Naive B cell (primary cell): ENCODE results near the gene ARHGAP27. TPM values are rescaled to one million over a fixed set of nuclear protein-coding genes. Genes with fewer than 3 reads are reported as not detected.

ENCODE experiments used
- ATAC-seq, 2 donors: fragments of 150-1000 bp; cut with Tn5 transposase; 2 replicates each; pipeline ENCODE4 v1.10.0; 2021; ENCODE audit warnings: low read depth in 2 of 2, mild to moderate bottlenecking in 2 of 2, moderate library complexity in 2 of 2
- DNase-seq: peaks from one replicate; pipeline ENCODE4 v3.0.0; 2022
- H3K27ac Mint-ChIP-seq, 6 donors: one replicate each; pipeline ENCODE4 v1.8.0; 2020 to 2022; ENCODE audit warnings: mild to moderate bottlenecking in 6 of 6, mixed read lengths in 6 of 6, moderate library complexity in 5 of 6, inconsistent platforms in 2 of 6
- H3K27me3 Mint-ChIP-seq, 3 donors: one replicate each; pipeline ENCODE4 v1.8.0; 2021 to 2022; ENCODE audit warnings: mixed read lengths in 3 of 3, mild to moderate bottlenecking in 1 of 3
- H3K36me3 Mint-ChIP-seq, 2 donors: one replicate each; pipeline ENCODE4 v1.8.0; 2020 to 2022; ENCODE audit warnings: mixed read lengths in 2 of 2, inconsistent platforms in 1 of 2, mild to moderate bottlenecking in 1 of 2
- H3K4me1 Mint-ChIP-seq, 3 donors: one replicate each; pipeline ENCODE4 v1.8.0; 2020 to 2022; ENCODE audit warnings: mixed read lengths in 3 of 3, inconsistent platforms in 1 of 3, mild to moderate bottlenecking in 1 of 3, moderate library complexity in 1 of 3
- H3K4me3 Mint-ChIP-seq, 8 donors: one replicate each; pipeline ENCODE4 v1.8.0; 2020 to 2022; ENCODE audit warnings: mild to moderate bottlenecking in 8 of 8, mixed read lengths in 8 of 8, moderate library complexity in 8 of 8, inconsistent platforms in 2 of 8
- H3K9me3 Mint-ChIP-seq, 7 donors: one replicate each; pipeline ENCODE4 v1.8.0; 2020 to 2022; ENCODE audit warnings: mixed read lengths in 7 of 7, mild to moderate bottlenecking in 5 of 7, inconsistent platforms in 2 of 7, moderate library complexity in 1 of 7
- polyA plus RNA-seq, 6 donors: library from polyadenylated mRNA; unstranded; fragments of 300-500 nt; fragmentation: Illumina TruSeq; gene quantifications; one replicate each; pipeline ENCODE4 v1.2.3, GENCODE V29; 2021; ENCODE audit warnings: low read depth in 6 of 6

The ARHGAP27 gene
- polyA plus RNA-seq, 6 donors from 2014 or later, result 32.3 to 76.2 (median 40.9) TPM

DNA sequence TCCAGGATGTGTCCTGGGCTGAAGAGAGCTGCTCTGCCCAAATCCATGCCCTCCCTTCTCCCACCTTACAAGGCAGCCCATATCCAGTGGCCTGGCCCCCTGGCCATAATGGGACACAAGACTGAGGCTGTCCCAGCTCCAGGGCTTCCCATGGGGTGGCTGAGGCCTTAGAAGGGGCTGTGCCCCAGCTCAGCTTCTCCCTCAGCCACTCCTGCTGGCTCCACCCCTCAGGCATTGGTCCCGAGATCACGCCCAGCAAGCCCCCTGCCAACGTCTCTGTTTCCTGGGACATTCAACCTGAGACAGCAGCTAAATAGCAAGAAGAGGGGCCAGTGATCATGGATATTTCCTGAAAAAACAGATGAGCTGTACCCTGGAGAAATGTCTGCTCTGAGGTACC, 43.3 kb downstream of the ARHGAP27 start:
- Mint-ChIP-seq H3K9me3 (no peaks in the 10 kb centered on the region), H3K4me1 (peaks cover 16 to 32% (median 28%) of the 10 kb centered on the region in 3 donors), H3K4me3 (no peak overlapping the region), H3K27ac (no peak overlapping the region), H3K27me3 (peaks cover 3 to 26% (median 22%) of the 10 kb centered on the region in 3 donors), H3K36me3 (no peaks in the 10 kb centered on the region)
- ATAC-seq (no peak), DNase-seq (no peak)

DNA sequence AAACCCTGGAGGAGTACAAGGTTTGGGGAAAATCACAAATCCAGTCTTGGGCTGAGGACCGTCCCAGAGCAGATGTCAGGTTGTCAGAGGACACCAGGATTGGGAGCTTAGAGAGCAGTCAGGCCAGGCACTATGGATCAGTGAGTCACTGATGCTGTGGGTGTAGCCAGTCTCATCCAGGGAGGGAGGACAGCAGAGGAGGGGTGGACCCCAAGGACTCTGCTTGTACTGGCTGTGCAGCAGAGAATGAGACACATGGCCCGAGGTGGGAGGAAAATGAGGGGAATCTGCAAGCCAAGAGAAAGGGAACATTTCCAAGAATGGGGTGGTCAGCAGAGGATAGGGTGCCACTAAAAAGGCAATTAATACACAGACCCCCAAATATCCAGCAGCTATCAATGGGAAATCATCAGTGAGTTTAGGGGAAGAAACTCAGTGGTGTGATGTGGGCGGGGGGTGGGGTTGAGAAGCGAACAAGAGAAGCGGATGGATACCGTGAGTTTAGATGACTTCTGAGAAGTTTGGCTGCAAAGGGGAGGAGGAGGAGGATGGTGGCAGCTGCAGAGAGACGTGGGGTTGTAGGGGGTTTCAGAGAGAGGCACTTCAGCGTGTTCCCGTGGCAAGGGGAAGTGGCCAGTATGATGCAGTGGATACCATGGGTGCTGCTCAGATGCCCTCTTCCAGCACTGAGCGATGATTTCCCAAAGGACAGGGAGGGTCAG, 43.9 kb downstream of the ARHGAP27 start:
- Mint-ChIP-seq H3K27me3 (peaks cover 3 to 32% (median 27%) of the 10 kb centered on the region in 3 donors), H3K4me1 (peaks cover 16 to 37% (median 34%) of the 10 kb centered on the region in 3 donors), H3K36me3 (no peaks in the 10 kb centered on the region), H3K4me3 (no peak overlapping the region), H3K27ac (peak overlapping the region in 1 of 6 donors; percentile 11), H3K9me3 (no peaks in the 10 kb centered on the region)
- DNase-seq (no peak), ATAC-seq (no peak)

GRCh38 chr17:45387739-45388138, 44.9 kb downstream of the ARHGAP27 start:
- H3K4me3 Mint-ChIP-seq, result no peak overlapping the region
- peak overlapping the region in 2 of 6 donors; percentile 9 to 25 for H3K27ac Mint-ChIP-seq
- peaks cover 3 to 32% (median 27%) of the 10 kb centered on the region in 3 donors for H3K27me3 Mint-ChIP-seq
- no peaks in the 10 kb centered on the region for H3K9me3 Mint-ChIP-seq
- H3K36me3 Mint-ChIP-seq, result no peaks in the 10 kb centered on the region
- DNase-seq, result no peak
- ATAC-seq, result no peak
- H3K4me1 Mint-ChIP-seq, result peaks cover 14 to 37% (median 33%) of the 10 kb centered on the region in 3 donors

DNA sequence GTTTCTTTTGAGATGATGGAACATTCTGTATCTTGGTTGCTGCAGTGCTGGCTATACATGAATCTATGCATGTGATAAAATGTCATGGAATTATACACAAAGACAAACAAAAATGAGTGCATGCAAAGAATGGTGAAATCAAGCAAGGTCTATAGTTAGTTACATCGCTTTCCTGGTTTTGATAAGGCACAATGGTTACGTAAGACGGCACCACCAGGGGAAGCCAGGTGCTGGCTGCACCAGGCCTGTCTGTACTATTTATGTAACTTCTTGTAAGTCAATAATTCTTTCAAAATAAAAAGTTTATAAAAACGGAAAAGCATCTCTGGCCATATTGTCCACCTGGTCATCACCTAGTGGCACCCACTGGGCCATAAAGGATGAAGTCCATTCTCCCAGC, 46.5 kb downstream of the ARHGAP27 start:
- no peak overlapping the region for H3K27ac Mint-ChIP-seq
- H3K9me3 Mint-ChIP-seq, result no peaks in the 10 kb centered on the region
- no peak for ATAC-seq
- H3K36me3 Mint-ChIP-seq, result no peaks in the 10 kb centered on the region
- no peak for DNase-seq
- peaks cover 3 to 32% (median 27%) of the 10 kb centered on the region in 3 donors for H3K27me3 Mint-ChIP-seq
- H3K4me3 Mint-ChIP-seq, result no peak overlapping the region
- peaks cover 8 to 28% (median 25%) of the 10 kb centered on the region in 3 donors for H3K4me1 Mint-ChIP-seq

GRCh38 chr17:45385331-45385997, 47.2 kb downstream of the ARHGAP27 start:
- Mint-ChIP-seq H3K36me3 (no peaks in the 10 kb centered on the region), H3K4me1 (peaks cover 11 to 30% (median 24%) of the 10 kb centered on the region in 3 donors), H3K4me3 (peak overlapping the region in 2 of 8 donors; percentile 32 to 62), H3K9me3 (no peaks in the 10 kb centered on the region), H3K27me3 (peaks cover 4 to 32% (median 27%) of the 10 kb centered on the region in 3 donors), H3K27ac (peak overlapping the region in 3 of 6 donors; percentile 45 to 64 (median 59))
- ATAC-seq (peak; percentile 93 to 96), DNase-seq (peak; percentile 80)

- DNase-seq (no peak), ATAC-seq (no peak)
- Mint-ChIP-seq H3K9me3 (no peaks in the 10 kb centered on the region), H3K36me3 (no peaks in the 10 kb centered on the region), H3K27ac (peak overlapping the region in 1 of 6 donors; percentile 89), H3K4me1 (peaks cover 18 to 34% (median 24%) of the 10 kb centered on the region in 3 donors), H3K4me3 (no peak overlapping the region), H3K27me3 (peaks cover 7 to 32% (median 27%) of the 10 kb centered on the region in 3 donors)
These were observed 47.8 kb downstream of the ARHGAP27 start for GRCh38 chr17:45384789-45385262.

- DNase-seq, result no peak
- Mint-ChIP-seq H3K36me3 (no peaks in the 10 kb centered on the region), H3K4me1 (peaks cover 24 to 34% (median 24%) of the 10 kb centered on the region in 3 donors), H3K9me3 (no peaks in the 10 kb centered on the region), H3K27ac (peak overlapping the region in 3 of 6 donors; percentile 27 to 89 (median 82)), H3K4me3 (no peak overlapping the region), H3K27me3 (peaks cover 7 to 32% (median 27%) of the 10 kb centered on the region in 3 donors)
- no peak for ATAC-seq
These were observed 48.5 kb downstream of the ARHGAP27 start for GRCh38 chr17:45384047-45384788.

GRCh38 chr17:45383003-45383402, 49.7 kb downstream of the ARHGAP27 start:
- Mint-ChIP-seq H3K9me3 (no peaks in the 10 kb centered on the region), H3K27me3 (peaks cover 7 to 36% (median 21%) of the 10 kb centered on the region in 3 donors), H3K27ac (no peak overlapping the region), H3K36me3 (no peaks in the 10 kb centered on the region), H3K4me3 (peak overlapping the region in 1 of 8 donors; percentile 52), H3K4me1 (peaks cover 18 to 28% (median 26%) of the 10 kb centered on the region in 3 donors)
- DNase-seq, result no peak
- no peak for ATAC-seq

GRCh38 chr17:45382226-45382625, 50.4 kb downstream of the ARHGAP27 start:
- Mint-ChIP-seq H3K27me3 (peaks cover 7 to 31% (median 21%) of the 10 kb centered on the region in 3 donors), H3K9me3 (no peaks in the 10 kb centered on the region), H3K4me1 (peaks cover 18 to 28% (median 26%) of the 10 kb centered on the region in 3 donors), H3K36me3 (no peaks in the 10 kb centered on the region), H3K4me3 (no peak overlapping the region), H3K27ac (no peak overlapping the region)
- DNase-seq, result no peak
- no peak for ATAC-seq

DNA sequence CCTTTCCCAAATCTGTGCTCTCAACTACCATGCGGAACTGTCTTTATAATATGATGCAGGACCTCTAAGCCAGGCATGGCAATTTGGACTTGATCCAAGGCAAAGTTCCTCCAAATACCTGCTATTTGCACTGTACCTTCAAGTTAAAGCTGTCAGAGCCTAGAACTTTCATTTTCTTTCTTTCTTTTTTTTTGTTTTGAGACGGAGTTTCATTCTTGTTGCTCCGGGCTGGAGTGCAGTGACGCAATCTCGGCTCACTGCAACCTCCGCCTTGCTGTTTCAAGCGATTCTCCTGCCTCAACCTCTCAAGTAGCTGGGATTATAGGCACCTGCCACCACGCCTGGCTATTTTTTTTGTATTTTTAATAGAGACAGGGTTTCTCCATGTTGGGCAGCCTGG, 51.7 kb downstream of the ARHGAP27 start:
- Mint-ChIP-seq H3K4me3 (no peak overlapping the region), H3K36me3 (no peaks in the 10 kb centered on the region), H3K4me1 (peaks cover 18 to 28% (median 26%) of the 10 kb centered on the region in 3 donors), H3K27ac (peak overlapping the region in 1 of 6 donors; percentile 13), H3K27me3 (peaks cover 7 to 31% (median 23%) of the 10 kb centered on the region in 3 donors), H3K9me3 (no peaks in the 10 kb centered on the region)
- no peak for DNase-seq
- no peak for ATAC-seq

DNA sequence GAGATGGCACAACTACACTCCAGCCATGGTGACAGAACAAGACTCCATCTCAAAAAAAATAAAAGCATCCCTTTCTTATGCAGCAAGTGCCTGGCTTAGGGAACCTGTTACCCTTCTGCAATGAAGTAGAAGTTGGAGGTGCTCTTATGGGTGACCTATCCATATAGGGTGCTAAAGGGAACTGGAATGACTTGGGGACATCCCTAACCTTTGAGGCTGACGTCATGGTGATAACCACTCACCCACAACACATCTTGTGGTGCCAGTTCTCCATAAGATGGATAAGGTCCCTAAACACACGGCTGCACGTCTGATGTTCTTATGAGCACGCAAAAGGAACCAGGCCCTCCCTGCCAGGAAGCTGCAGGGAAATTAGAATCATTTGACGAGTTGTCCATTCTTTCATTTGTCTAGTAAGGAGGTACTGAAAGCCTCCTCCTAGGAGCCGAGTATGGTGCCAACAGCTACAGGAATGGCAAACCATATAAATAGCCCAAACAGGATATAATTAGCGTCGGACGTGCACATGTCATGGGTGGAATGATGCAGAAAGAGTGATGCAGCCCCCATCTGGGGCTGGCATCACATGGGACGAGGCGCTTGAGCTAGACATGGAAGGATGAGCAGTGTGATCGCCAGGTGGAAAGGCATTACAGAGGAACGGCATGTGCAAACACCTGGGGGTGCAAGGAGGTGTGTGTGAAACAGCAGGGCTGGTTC, 52.5 kb downstream of the ARHGAP27 start:
- no peaks in the 10 kb centered on the region for H3K9me3 Mint-ChIP-seq
- peaks cover 10 to 24% (median 22%) of the 10 kb centered on the region in 3 donors for H3K4me1 Mint-ChIP-seq
- H3K36me3 Mint-ChIP-seq, result no peaks in the 10 kb centered on the region
- peaks cover 4 to 26% (median 24%) of the 10 kb centered on the region in 3 donors for H3K27me3 Mint-ChIP-seq
- H3K4me3 Mint-ChIP-seq, result peak overlapping the region in 3 of 8 donors; percentile 21 to 67 (median 58)
- peak overlapping the region in 1 of 6 donors; percentile 42 for H3K27ac Mint-ChIP-seq
- no peak for DNase-seq
- peak; percentile 51 to 56 for ATAC-seq

GRCh38 chr17:45377401-45377800, 55.3 kb downstream of the ARHGAP27 start:
- Mint-ChIP-seq H3K4me1 (peaks cover 6 to 30% (median 17%) of the 10 kb centered on the region in 3 donors), H3K4me3 (peak overlapping the region in 1 of 8 donors; percentile 58), H3K27ac (peak overlapping the region in 1 of 6 donors; percentile 23), H3K36me3 (no peaks in the 10 kb centered on the region), H3K27me3 (peaks cover 4 to 20% (median 19%) of the 10 kb centered on the region in 3 donors), H3K9me3 (no peaks in the 10 kb centered on the region)
- ATAC-seq (no peak), DNase-seq (no peak)
